Measurements from ENCODE around the gene SKIC2. TPM values are rescaled to one million over a fixed set of nuclear protein-coding genes. Genes with fewer than 3 reads are reported as not detected.

Gene SKIC2
- total RNA-seq, 1 experiment from 2014 or later, result 81.8 TPM

- ChIA-PET POLR2A (interaction anchor here (1.1 kb wide), 1 partner anchor 178 kb away, joined by 4 read pairs; no protein-coding TSS in a partner anchor), CTCF (no interaction called here)
- no peak overlapping the region for H3K27ac Mint-ChIP-seq
Observed at GRCh38 chr6:31948306-31948705, 10.7 kb upstream of the SKIC2 start.

GRCh38 chr6:31948753-31949413, 10.1 kb upstream of the SKIC2 start:
- ChIA-PET CTCF (no interaction called here), POLR2A (interaction anchor here (1.1 kb wide), 1 partner anchor 179 kb away, joined by 4 read pairs; no protein-coding TSS in a partner anchor)
- ATAC-seq (no peak), DNase-seq (ENCODE audit: low spot score) (no peak)
- Mint-ChIP-seq H3K4me1 (peaks cover 4% of the 10 kb centered on the region; the same call in 1 of the 2 replicates), H3K27ac (no peak overlapping the region), H3K27me3 (ENCODE audit: low read depth) (peaks cover 45% of the 10 kb centered on the region), H3K9me3 (no peaks in the 10 kb centered on the region), H3K4me3 (no peak overlapping the region), H3K36me3 (peaks cover 21% of the 10 kb centered on the region)
- TF ChIP-seq SMAD3 (CRISPR knock-in tag; IDR thresholded peaks at IDR 0.05; ENCODE audit: borderline replicate concordance) (no peak), MYBL2 (CRISPR knock-in tag; IDR thresholded peaks at IDR 0.05) (no peak), ZNF281 (CRISPR knock-in tag; IDR thresholded peaks at IDR 0.05) (no peak), FOXK1 (CRISPR knock-in tag; IDR thresholded peaks at IDR 0.05) (no peak), EMX1 (CRISPR knock-in tag; IDR thresholded peaks at IDR 0.05) (no peak), GABPB1 (CRISPR knock-in tag; IDR thresholded peaks at IDR 0.05) (no peak), TEAD4 (CRISPR knock-in tag; IDR thresholded peaks at IDR 0.05) (no peak), ZNF396 (CRISPR knock-in tag; IDR thresholded peaks at IDR 0.05; ENCODE audit: borderline replicate concordance) (no peak)

More at GRCh38 chr6:31948306-31948705, 10.7 kb upstream of the SKIC2 start:
- no peak for TF ChIP-seq TEAD4 (CRISPR knock-in tag; IDR thresholded peaks at IDR 0.05)
- TF ChIP-seq FOXP1 (CRISPR knock-in tag; IDR thresholded peaks at IDR 0.05; ENCODE audit: borderline replicate concordance), result no peak
- TF ChIP-seq NFE2L1 (CRISPR knock-in tag; IDR thresholded peaks at IDR 0.05), result no peak
- TF ChIP-seq ZNF281 (CRISPR knock-in tag; IDR thresholded peaks at IDR 0.05), result no peak
- TF ChIP-seq ZNF232 (CRISPR knock-in tag; IDR thresholded peaks at IDR 0.05), result no peak
- TF ChIP-seq ZNF512 (CRISPR knock-in tag; IDR thresholded peaks at IDR 0.05; ENCODE audit: borderline replicate concordance), result no peak
- TF ChIP-seq GABPB1 (CRISPR knock-in tag; IDR thresholded peaks at IDR 0.05), result no peak
- no peak for TF ChIP-seq IRF1 (CRISPR knock-in tag; IDR thresholded peaks at IDR 0.05)
- no peak for TF ChIP-seq CREM (CRISPR knock-in tag; IDR thresholded peaks at IDR 0.05)
- no peak for TF ChIP-seq ATF1 (CRISPR knock-in tag; IDR thresholded peaks at IDR 0.05)
- no peak for TF ChIP-seq USF1 (CRISPR knock-in tag; IDR thresholded peaks at IDR 0.05)
- no peak for TF ChIP-seq ZNF263 (CRISPR knock-in tag; IDR thresholded peaks at IDR 0.05; ENCODE audit: low read depth)
- DNase-seq (ENCODE audit: low spot score) (no peak), ATAC-seq (no peak)
- Mint-ChIP-seq H3K9me3 (no peaks in the 10 kb centered on the region), H3K27me3 (ENCODE audit: low read depth) (peaks cover 50% of the 10 kb centered on the region), H3K4me1 (peaks cover 4% of the 10 kb centered on the region; the same call in 1 of the 2 replicates), H3K4me3 (no peak overlapping the region), H3K36me3 (peaks cover 15% of the 10 kb centered on the region)
